ENCODE results near the gene CWC27.

DNA sequence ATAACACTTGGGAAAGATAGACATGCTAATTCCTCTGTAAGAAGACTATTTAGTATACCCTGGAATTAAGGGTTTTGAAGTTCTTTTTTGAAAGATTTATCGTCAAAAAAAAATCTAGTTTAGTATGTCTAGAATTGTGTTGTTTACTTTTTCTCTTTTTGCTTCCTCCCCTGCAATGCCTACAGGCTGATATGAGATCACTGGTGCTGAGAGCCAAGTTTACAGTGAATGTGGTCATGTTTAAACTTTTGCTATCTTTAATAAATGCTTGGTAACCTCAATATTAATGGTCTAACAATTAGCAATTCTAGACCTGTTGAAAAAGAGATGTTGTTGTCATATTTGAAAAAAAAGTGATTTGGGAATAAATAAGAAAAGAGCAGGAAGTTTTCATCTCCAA is 86.1 kb downstream of the CWC27 start:
- no peak for TF ChIP-seq POLR2AphosphoS5 (IDR thresholded peaks at IDR 0.05)
- TF ChIP-seq, protein P1, sequence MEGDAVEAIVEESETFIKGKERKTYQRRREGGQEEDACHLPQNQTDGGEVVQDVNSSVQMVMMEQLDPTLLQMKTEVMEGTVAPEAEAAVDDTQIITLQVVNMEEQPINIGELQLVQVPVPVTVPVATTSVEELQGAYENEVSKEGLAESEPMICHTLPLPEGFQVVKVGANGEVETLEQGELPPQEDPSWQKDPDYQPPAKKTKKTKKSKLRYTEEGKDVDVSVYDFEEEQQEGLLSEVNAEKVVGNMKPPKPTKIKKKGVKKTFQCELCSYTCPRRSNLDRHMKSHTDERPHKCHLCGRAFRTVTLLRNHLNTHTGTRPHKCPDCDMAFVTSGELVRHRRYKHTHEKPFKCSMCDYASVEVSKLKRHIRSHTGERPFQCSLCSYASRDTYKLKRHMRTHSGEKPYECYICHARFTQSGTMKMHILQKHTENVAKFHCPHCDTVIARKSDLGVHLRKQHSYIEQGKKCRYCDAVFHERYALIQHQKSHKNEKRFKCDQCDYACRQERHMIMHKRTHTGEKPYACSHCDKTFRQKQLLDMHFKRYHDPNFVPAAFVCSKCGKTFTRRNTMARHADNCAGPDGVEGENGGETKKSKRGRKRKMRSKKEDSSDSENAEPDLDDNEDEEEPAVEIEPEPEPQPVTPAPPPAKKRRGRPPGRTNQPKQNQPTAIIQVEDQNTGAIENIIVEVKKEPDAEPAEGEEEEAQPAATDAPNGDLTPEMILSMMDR (IDR thresholded peaks at IDR 0.05 in 8 of 11, conservative IDR thresholded peaks at IDR 0.05 in 3 of 11), result no peak

Measured in spleen (tissue), 7 donors.